Mesendoderm (in vitro differentiated cells): ENCODE data around the gene MBD3L4.
"Not testable (repeated sequence)": the region's sequence is repeated elsewhere in the genome, so short reads cannot be mapped to it uniquely, and the experiment has no call there.

Experiments
- DNase-seq: peaks from one replicate; pipeline ENCODE4 v3.0.0; 2013
- H2AK5ac ChIP-seq: 2 replicates; pipeline ENCODE4 v1.6.1; 2013; ENCODE audit warnings: low read length, inconsistent platforms
- H2BK120ac ChIP-seq: 2 replicates; pipeline ENCODE4 v1.6.1; 2013; ENCODE audit warnings: low read depth, mild to moderate bottlenecking, low read length, moderate library complexity, mixed read lengths
- H2BK15ac ChIP-seq: replicated peaks from 2 replicates; pipeline ENCODE4 v1.6.1; 2013; ENCODE audit warnings: low read depth, mild to moderate bottlenecking, moderate library complexity
- H2BK5ac ChIP-seq: 2 replicates; pipeline ENCODE4 v1.6.1; 2013; ENCODE audit warnings: low read length, inconsistent platforms
- H3K18ac ChIP-seq: 2 replicates; pipeline ENCODE4 v1.6.1; 2013; ENCODE audit warnings: mild to moderate bottlenecking, low read length, mixed read lengths
- H3K23ac ChIP-seq: one replicate; pipeline ENCODE4 v1.6.1; 2013; ENCODE audit warnings: low read length
- H3K27ac ChIP-seq: 2 replicates; pipeline ENCODE4 v1.5.1; 2013; ENCODE audit warnings: low read depth, mild to moderate bottlenecking, inconsistent platforms, low read length, moderate library complexity
- H3K27me3 ChIP-seq: 2 replicates; pipeline ENCODE4 v1.6.1; 2013; ENCODE audit warnings: low read length, control low read depth, mild to moderate bottlenecking, inconsistent platforms; ENCODE audit not compliant: insufficient read depth, poor library complexity
- H3K36me3 ChIP-seq: 2 replicates; pipeline ENCODE4 v1.6.1; 2013; ENCODE audit warnings: low read length, inconsistent platforms; ENCODE audit not compliant: control insufficient read depth, insufficient read depth
- H3K4ac ChIP-seq: one replicate; pipeline ENCODE4 v1.6.1; 2013; ENCODE audit warnings: low read depth, mild to moderate bottlenecking, low read length, moderate library complexity
- H3K4me1 ChIP-seq: 2 replicates; pipeline ENCODE4 v1.6.1; 2013; ENCODE audit warnings: low read depth, low read length, inconsistent platforms; ENCODE audit not compliant: control insufficient read depth
- H3K4me2 ChIP-seq: 2 replicates; pipeline ENCODE4 v1.6.1; 2013; ENCODE audit warnings: low read length
- H3K4me3 ChIP-seq: 2 replicates; pipeline ENCODE4 v1.5.1; 2013; ENCODE audit warnings: mild to moderate bottlenecking, low read length
- H3K56ac ChIP-seq: one replicate; pipeline ENCODE4 v1.6.1; 2013; ENCODE audit warnings: low read length
- H3K79me1 ChIP-seq: 2 replicates; pipeline ENCODE4 v1.6.1; 2013; ENCODE audit warnings: low read length, inconsistent platforms
- H3K79me2 ChIP-seq: 2 replicates; pipeline ENCODE4 v1.6.1; 2013; ENCODE audit warnings: mild to moderate bottlenecking, low read length; ENCODE audit not compliant: control insufficient read depth, insufficient read depth
- H3K9ac ChIP-seq: 2 replicates; pipeline ENCODE4 v1.6.1; 2013; ENCODE audit warnings: low read length, inconsistent platforms
- H4K5ac ChIP-seq: one replicate; pipeline ENCODE4 v1.6.1; 2013; ENCODE audit warnings: low read length
- H4K8ac ChIP-seq: one replicate; pipeline ENCODE4 v1.6.1; 2013; ENCODE audit warnings: low read depth, mild to moderate bottlenecking, control low read depth, low read length, moderate library complexity
- WGBS: extraction: QIAGEN DNeasy Blood & Tissue Kit; methylation state at CpG from one replicate; pipeline ENCODE4 v1.1.7; 2013; ENCODE audit warnings: low lambda C conversion rate, missing lambda C conversion rate; ENCODE audit not compliant: insufficient coverage; ENCODE audit errors: extremely low coverage; 5-methylcytosine and 5-hydroxymethylcytosine counted together

The MBD3L4 gene

GRCh38 chr19:7041563-7041962 is 1.6 kb upstream of the MBD3L4 start:
- not testable (repeated sequence) for H3K4me3 ChIP-seq, H3K27ac ChIP-seq, H3K4me2 ChIP-seq, H3K56ac ChIP-seq, DNase-seq, H2BK5ac ChIP-seq, H3K79me1 ChIP-seq, H3K23ac ChIP-seq, H3K36me3 ChIP-seq, H3K79me2 ChIP-seq, H3K18ac ChIP-seq, H4K8ac ChIP-seq, H3K27me3 ChIP-seq, H3K4ac ChIP-seq, H2BK120ac ChIP-seq, H3K4me1 ChIP-seq, H2AK5ac ChIP-seq, H2BK15ac ChIP-seq, H3K9ac ChIP-seq, H4K5ac ChIP-seq
- no CpG with 5 or more reads among the region's 2 CpGs for WGBS

GRCh38 chr19:7030278-7030677 is 9.7 kb downstream of the MBD3L4 start, which contains the start of gene MBD3L5:
TSS of gene MBD3L5 (plus strand) at chr19:7030578. CDS start at chr19:7030612, 34 bp downstream.
- not testable (repeated sequence) for H4K5ac ChIP-seq
- no CpG with 5 or more reads among the region's 9 CpGs for WGBS

DNA sequence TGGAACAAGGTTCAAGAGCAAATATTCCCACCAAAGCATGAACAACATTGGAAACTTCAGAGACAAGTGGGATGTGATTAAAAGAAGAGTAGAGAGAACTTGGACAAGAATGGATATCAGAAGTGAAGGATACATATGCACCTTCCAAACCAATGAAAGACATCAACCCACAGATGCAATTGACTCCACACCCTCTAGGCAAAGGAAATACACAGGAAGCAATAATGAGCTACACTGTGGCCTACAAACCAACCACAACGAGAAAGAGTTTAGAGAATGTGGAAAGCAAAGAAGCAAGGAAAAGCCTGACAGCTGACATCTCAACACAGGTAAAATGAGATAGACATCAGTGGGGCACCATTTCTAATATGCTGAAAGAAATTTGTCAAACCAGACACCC is 11.2 kb downstream of the MBD3L4 start:
- H3K27ac ChIP-seq, H3K9ac ChIP-seq: not testable (repeated sequence)
- no CpG with 5 or more reads among the region's 1 CpG for WGBS

More at GRCh38 chr19:7030278-7030677, 9.7 kb downstream of the MBD3L4 start, which contains the start of gene MBD3L5:
- not testable (repeated sequence) for H2BK15ac ChIP-seq, H3K27me3 ChIP-seq, H2BK5ac ChIP-seq, H3K4me3 ChIP-seq, H4K8ac ChIP-seq, H2BK120ac ChIP-seq, H3K9ac ChIP-seq, H3K79me1 ChIP-seq, H3K18ac ChIP-seq, H3K36me3 ChIP-seq, H3K4me1 ChIP-seq, H3K27ac ChIP-seq, H3K4ac ChIP-seq, H3K79me2 ChIP-seq, H2AK5ac ChIP-seq, DNase-seq, H3K23ac ChIP-seq, H3K4me2 ChIP-seq, H3K56ac ChIP-seq

DNA sequence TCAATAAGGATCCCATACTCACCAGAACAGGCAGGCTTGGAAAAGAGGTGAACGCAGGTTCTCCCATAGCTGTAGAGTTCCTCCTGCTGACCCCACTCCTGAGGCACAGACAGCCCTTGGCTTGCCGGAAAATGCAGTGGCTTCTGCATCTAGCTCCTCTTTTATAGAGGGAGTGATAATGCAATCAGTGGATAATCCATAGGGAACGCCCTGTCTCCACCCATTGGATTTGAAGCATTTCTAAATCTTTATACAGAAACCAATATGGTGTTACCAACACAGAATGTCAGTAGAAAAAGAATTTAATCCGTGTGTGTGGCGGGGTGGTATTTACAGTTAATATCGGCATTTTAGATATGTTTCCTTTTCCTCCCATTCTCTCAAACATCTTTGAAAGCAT is 18.6 kb downstream of the MBD3L4 start, which contains the start of gene MBD3L2B:
TSS of gene MBD3L2B (minus strand) at position 101 of the 400 bp plus-strand sequence. CDS start at position 67, 34 bp downstream.
- H2BK120ac ChIP-seq, H3K9ac ChIP-seq, H3K36me3 ChIP-seq, H2BK15ac ChIP-seq, H3K4me2 ChIP-seq, H3K56ac ChIP-seq, H3K4ac ChIP-seq, H3K4me1 ChIP-seq, H4K5ac ChIP-seq, H3K79me2 ChIP-seq, H2BK5ac ChIP-seq, H3K18ac ChIP-seq, H3K27me3 ChIP-seq, H3K27ac ChIP-seq, H3K4me3 ChIP-seq, H3K79me1 ChIP-seq, H2AK5ac ChIP-seq, H3K23ac ChIP-seq, DNase-seq, H4K8ac ChIP-seq: not testable (repeated sequence)
- WGBS: no CpG with 5 or more reads among the region's 6 CpGs

More for the DNA sequence above, 11.2 kb downstream of the MBD3L4 start:
- not testable (repeated sequence) for H3K79me1 ChIP-seq, H3K27me3 ChIP-seq, H2BK5ac ChIP-seq, H3K4ac ChIP-seq, H3K4me2 ChIP-seq, H4K5ac ChIP-seq, H2BK15ac ChIP-seq, H2BK120ac ChIP-seq, H3K23ac ChIP-seq, H3K36me3 ChIP-seq, H4K8ac ChIP-seq, H3K79me2 ChIP-seq, DNase-seq, H3K4me1 ChIP-seq, H3K4me3 ChIP-seq, H2AK5ac ChIP-seq, H3K56ac ChIP-seq, H3K18ac ChIP-seq

- no peak overlapping the region for H3K4ac ChIP-seq
- no peaks in the 10 kb centered on the region for H3K4me1 ChIP-seq
- WGBS: no CpG with 5 or more reads among the region's 6 CpGs
- H3K56ac ChIP-seq: no peak overlapping the region
- no peaks in the 10 kb centered on the region for H3K79me1 ChIP-seq
- H4K8ac ChIP-seq: no peak overlapping the region
- no peak overlapping the region for H3K18ac ChIP-seq
- H3K36me3 ChIP-seq: no peaks in the 10 kb centered on the region
- H3K23ac ChIP-seq: no peak overlapping the region
- H4K5ac ChIP-seq: no peak overlapping the region
- DNase-seq: no peak
- H3K9ac ChIP-seq: no peak overlapping the region
- no peak overlapping the region for H2BK5ac ChIP-seq
- no peak overlapping the region for H3K4me3 ChIP-seq
- no peak overlapping the region for H3K27ac ChIP-seq
- no peak overlapping the region for H3K4me2 ChIP-seq
- no peak overlapping the region for H2BK15ac ChIP-seq
- H2BK120ac ChIP-seq: no peak overlapping the region
- H3K79me2 ChIP-seq: no peaks in the 10 kb centered on the region
- H2AK5ac ChIP-seq: no peak overlapping the region
- no peaks in the 10 kb centered on the region for H3K27me3 ChIP-seq
Observed at GRCh38 chr19:7018828-7019227, 21.2 kb downstream of the MBD3L4 start.

- no peak overlapping the region for H3K18ac ChIP-seq
- H3K79me2 ChIP-seq: no peaks in the 10 kb centered on the region
- H3K27ac ChIP-seq: no peak overlapping the region
- H3K4me2 ChIP-seq: no peak overlapping the region
- no peak overlapping the region for H3K4ac ChIP-seq
- H2BK120ac ChIP-seq: no peak overlapping the region
- no peaks in the 10 kb centered on the region for H3K36me3 ChIP-seq
- no peak for DNase-seq
- H3K9ac ChIP-seq: no peak overlapping the region
- no peak overlapping the region for H2BK5ac ChIP-seq
- no peak overlapping the region for H3K23ac ChIP-seq
- H4K5ac ChIP-seq: no peak overlapping the region
- no peak overlapping the region for H4K8ac ChIP-seq
- H3K79me1 ChIP-seq: no peaks in the 10 kb centered on the region
- no peak overlapping the region for H2BK15ac ChIP-seq
- H2AK5ac ChIP-seq: no peak overlapping the region
- H3K4me1 ChIP-seq: no peaks in the 10 kb centered on the region
- no peak overlapping the region for H3K56ac ChIP-seq
- H3K27me3 ChIP-seq: no peaks in the 10 kb centered on the region
- H3K4me3 ChIP-seq: no peak overlapping the region
- WGBS: no CpG with 5 or more reads among the region's 4 CpGs
Observed at GRCh38 chr19:7013678-7014077, 26.3 kb downstream of the MBD3L4 start.
